Prostate gland (tissue), 2 donors: ENCODE data around the gene RIGI. TPM values are rescaled to one million over a fixed set of nuclear protein-coding genes. Genes with fewer than 3 reads are reported as not detected.
"Not testable (repeated sequence)": the region's sequence is repeated elsewhere in the genome, so short reads cannot be mapped to it uniquely, and the experiment has no call there.

Source experiments
- DNase-seq: peaks from one replicate; pipeline ENCODE4 v3.0.0-alpha.2; 2019; ENCODE audit warnings: low spot score
- H3K27ac ChIP-seq, 2 donors: fragments of 200-600 bp; sonication (generic); 2 replicates each; pipeline ENCODE4 v1.5.1; 2017 to 2019
- H3K27me3 ChIP-seq: fragments of 200-600 bp; sonication (generic); replicated peaks from 2 replicates; pipeline ENCODE4 v1.5.1; 2019; ENCODE audit not compliant: insufficient read depth
- H3K36me3 ChIP-seq, 2 donors: fragments of 200-600 bp; sonication (generic); 1 replicate in 1 of 2; 2 replicates in 1 of 2; pipeline versions ENCODE4 v1.5.1 to v1.8.1; 2017 to 2019
- H3K4me1 ChIP-seq: fragments of 200-600 bp; sonication (generic); replicated peaks from 2 replicates; pipeline ENCODE4 v1.5.1; 2019
- H3K4me3 ChIP-seq, 2 donors: fragments of 200-600 bp; sonication (generic); 2 replicates each; pipeline ENCODE4 v1.5.1; 2017 to 2019
- H3K9me3 ChIP-seq: fragments of 200-600 bp; sonication (generic); 2 replicates; pipeline ENCODE4 v1.5.1; 2017
- CTCF ChIP-seq, 4 experiments: fragments of 200-600 bp in 2 of 4; fragments of 450-650 bp in 2 of 4; sonication (generic) in 2 of 4; IDR thresholded peaks; 1 replicate in 3 of 4; 2 replicates in 1 of 4; pipeline ENCODE4 v1.5.1; 2016 to 2019; ENCODE audit warnings: antibody characterized with exemption in 4 of 4, mild to moderate bottlenecking in 2 of 4, moderate library complexity in 2 of 4
- POLR2A ChIP-seq: fragments of 450-650 bp; IDR thresholded peaks from one replicate; pipeline ENCODE4 v1.6.1; 2016; ENCODE audit warnings: antibody characterized with exemption, mild to moderate bottlenecking
- POLR2AphosphoS5 ChIP-seq: sonication (generic); formaldehyde crosslinking; IDR thresholded peaks from one replicate; pipeline ENCODE4 v1.6.1; 2017; ENCODE audit warnings: antibody characterized with exemption
- WGBS: methylation state at CpG from one replicate; pipeline ENCODE4 v1.1.5; 2018; 5-methylcytosine and 5-hydroxymethylcytosine counted together
- intact Hi-C: fragments of 100-400 bp; cut with DNase I; formaldehyde crosslinking; loops from one replicate; pipeline ENCODE4 v1.14.2; 2022
- total RNA-seq, 2 donors: library from RNA; depleted of rRNA; stranded (reverse); fragments of >200 nt; gene quantifications; one replicate each; pipeline ENCODE4 v1.1.0, GENCODE V29; 2016

The RIGI gene
- total RNA-seq, 2 donors from 2014 or later: 8.2 to 9.5 TPM

GRCh38 chr9:32533336-32533735 is 7.3 kb upstream of the RIGI start:
- Histone ChIP-seq H3K27ac (no peak overlapping the region), H3K27me3 (no peaks in the 10 kb centered on the region), H3K36me3 (no peaks in the 10 kb centered on the region), H3K4me1 (no peaks in the 10 kb centered on the region), H3K9me3 (no peaks in the 10 kb centered on the region), H3K4me3 (no peak overlapping the region)
- no peak for DNase-seq
- no peak for TF ChIP-seq POLR2A
- TF ChIP-seq CTCF (IDR thresholded peaks at IDR 0.05): no peak
- TF ChIP-seq POLR2AphosphoS5: no peak
- intact Hi-C loops: no loop called here
- 95% methylated on average over 6 of the region's 6 CpGs for WGBS

- Histone ChIP-seq H3K27ac (peak overlapping the region; percentile 89 to 90), H3K9me3 (no peaks in the 10 kb centered on the region), H3K36me3 (no peaks in the 10 kb centered on the region), H3K4me1 (no peaks in the 10 kb centered on the region), H3K27me3 (no peaks in the 10 kb centered on the region), H3K4me3 (peak overlapping the region; percentile 40 to 58)
- WGBS: 9% methylated on average over 2 of the region's 2 CpGs
- intact Hi-C loops: loop anchor here (10.0 kb wide), 1 partner anchor 48 kb away; the partner anchor contains the start of gene NDUFB6
- DNase-seq: no peak
- TF ChIP-seq POLR2AphosphoS5: no peak
Measured at GRCh38 chr9:32526707-32527048, 682 bp upstream of the RIGI start.

- TF ChIP-seq CTCF (IDR thresholded peaks at IDR 0.05) (no peak), POLR2A (no peak), POLR2AphosphoS5 (no peak)
- WGBS: 0% methylated on average over 4 of the region's 4 CpGs
- Histone ChIP-seq H3K27ac (peak overlapping the region; percentile 89 to 90), H3K36me3 (no peaks in the 10 kb centered on the region), H3K9me3 (no peaks in the 10 kb centered on the region), H3K4me1 (no peaks in the 10 kb centered on the region), H3K4me3 (peak overlapping the region; percentile 40 to 58), H3K27me3 (no peaks in the 10 kb centered on the region)
- no peak for DNase-seq
- intact Hi-C loops: loop anchor here (10.0 kb wide), 1 partner anchor 49 kb away; the partner anchor contains the start of gene NDUFB6
Measured at GRCh38 chr9:32525709-32526030, 326 bp downstream of the RIGI start.

GRCh38 chr9:32524892-32525708 is 896 bp downstream of the RIGI start:
- intact Hi-C loops: loop anchor here (10.0 kb wide), 1 partner anchor 50 kb away; the partner anchor contains the start of gene NDUFB6

GRCh38 chr9:32524558-32524891 is 1.5 kb downstream of the RIGI start:
- 82% methylated on average over 11 of the region's 11 CpGs for WGBS
- H3K27me3 ChIP-seq, H3K9me3 ChIP-seq, H3K36me3 ChIP-seq, H3K4me1 ChIP-seq, DNase-seq: not testable (repeated sequence)
- Histone ChIP-seq H3K4me3 (peak overlapping the region in 1 of 2 donors; percentile 58), H3K27ac (peak overlapping the region; percentile 89 to 90)
- intact Hi-C loops: loop anchor here (10.0 kb wide), 1 partner anchor 50 kb away; the partner anchor contains the start of gene NDUFB6

More at GRCh38 chr9:32524892-32525708, 896 bp downstream of the RIGI start:
- TF ChIP-seq CTCF (IDR thresholded peaks at IDR 0.05): no peak
- peak; percentile 11 for TF ChIP-seq POLR2AphosphoS5
- Histone ChIP-seq H3K9me3 (no peaks in the 10 kb centered on the region), H3K4me1 (no peaks in the 10 kb centered on the region), H3K4me3 (peak overlapping the region; percentile 40 to 58), H3K27ac (peak overlapping the region; percentile 89 to 90), H3K27me3 (no peaks in the 10 kb centered on the region), H3K36me3 (no peaks in the 10 kb centered on the region)
- WGBS: 20% methylated on average over 22 of the region's 22 CpGs
- peak; percentile 16 for DNase-seq

- Histone ChIP-seq H3K36me3 (no peaks in the 10 kb centered on the region), H3K27ac (no peak overlapping the region), H3K9me3 (no peaks in the 10 kb centered on the region), H3K4me3 (no peak overlapping the region), H3K27me3 (no peaks in the 10 kb centered on the region), H3K4me1 (no peaks in the 10 kb centered on the region)
- 82% methylated on average over 1 of the region's 1 CpG for WGBS
- intact Hi-C loops: loop anchor here (10.0 kb wide), 1 partner anchor 51 kb away; the partner anchor contains the start of gene NDUFB6
- no peak for DNase-seq
- TF ChIP-seq CTCF (IDR thresholded peaks at IDR 0.05): no peak
- no peak for TF ChIP-seq POLR2A
Measured at GRCh38 chr9:32523910-32524309, 2.1 kb downstream of the RIGI start.
